HG02759 (cell line): Measurements from ENCODE around the gene TREML2.

Source experiments
- ATAC-seq: cut with Tn5 transposase; IDR thresholded peaks from one replicate; pipeline ENCODE4 v1.9.1; 2021; ENCODE audit warnings: mild to moderate bottlenecking, moderate library complexity; ENCODE audit not compliant: unreplicated experiment

The TREML2 gene

DNA sequence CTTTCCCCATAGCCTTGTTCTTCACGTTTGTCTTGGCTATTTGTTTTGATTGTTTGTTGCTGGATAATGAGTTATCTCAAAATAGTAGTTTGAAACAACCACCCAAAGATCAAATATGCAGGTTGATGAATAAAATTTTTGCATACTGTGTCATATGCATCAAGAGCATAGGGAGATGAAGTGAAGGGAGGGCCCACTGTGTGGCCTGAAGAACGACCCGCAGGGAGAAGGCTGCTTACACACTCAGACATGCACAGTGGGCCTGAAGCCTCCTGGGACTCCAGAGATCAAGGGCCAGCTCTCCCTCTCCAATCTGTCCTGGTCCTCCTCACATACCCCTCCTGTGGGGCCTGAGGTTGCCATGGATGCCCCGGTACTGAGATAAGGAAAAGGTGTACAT lies 21.8 kb downstream of the TREML2 start:
- no peak for ATAC-seq

GRCh38 chr6:41177695-41178094 lies 23.3 kb downstream of the TREML2 start:
- ATAC-seq = no peak

- ATAC-seq = no peak
Measured at GRCh38 chr6:41177287-41177686, 23.7 kb downstream of the TREML2 start.

DNA sequence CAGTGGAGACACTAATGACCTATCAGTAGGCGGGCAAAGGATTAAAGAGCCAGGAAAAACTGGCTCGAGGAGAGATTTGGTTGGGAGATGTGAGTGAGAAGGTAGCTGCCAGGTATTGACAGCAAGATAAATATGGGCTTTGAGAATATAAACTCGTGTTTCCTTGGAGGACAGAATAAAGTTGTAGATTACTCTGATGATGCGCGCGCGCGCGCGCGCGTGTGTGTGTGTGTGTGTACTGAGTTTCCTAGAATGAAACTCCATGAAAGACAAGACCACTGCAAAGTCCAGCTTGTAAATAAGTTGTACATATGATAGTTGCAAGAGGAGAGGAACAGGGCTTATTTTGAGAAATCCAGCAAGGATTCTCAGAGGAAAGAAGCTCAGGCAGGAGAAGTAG lies 24.8 kb downstream of the TREML2 start:
- ATAC-seq = no peak

- no peak for ATAC-seq
Measured at GRCh38 chr6:41175084-41175483, 25.9 kb downstream of the TREML2 start.

DNA sequence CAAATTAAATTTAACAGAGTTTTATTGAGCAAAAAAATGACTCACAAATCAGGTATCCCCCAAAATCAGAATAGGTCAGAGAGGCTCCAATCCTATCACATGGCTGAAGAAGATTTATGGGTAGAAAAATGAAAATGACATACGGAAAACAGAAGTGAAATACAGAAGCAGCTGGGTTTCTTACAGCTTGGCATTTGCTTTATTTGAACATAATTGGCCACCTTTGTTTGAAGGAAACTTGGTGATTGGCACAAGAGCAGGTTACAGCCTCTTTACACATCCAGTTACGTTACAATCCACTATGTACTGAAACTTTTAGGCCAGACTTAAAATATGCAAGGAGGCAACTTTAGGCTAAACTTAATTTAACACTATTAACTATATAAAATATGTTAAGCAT lies 26.3 kb downstream of the TREML2 start:
- ATAC-seq = no peak

GRCh38 chr6:41171908-41172307 lies 29.0 kb downstream of the TREML2 start:
- no peak for ATAC-seq

DNA sequence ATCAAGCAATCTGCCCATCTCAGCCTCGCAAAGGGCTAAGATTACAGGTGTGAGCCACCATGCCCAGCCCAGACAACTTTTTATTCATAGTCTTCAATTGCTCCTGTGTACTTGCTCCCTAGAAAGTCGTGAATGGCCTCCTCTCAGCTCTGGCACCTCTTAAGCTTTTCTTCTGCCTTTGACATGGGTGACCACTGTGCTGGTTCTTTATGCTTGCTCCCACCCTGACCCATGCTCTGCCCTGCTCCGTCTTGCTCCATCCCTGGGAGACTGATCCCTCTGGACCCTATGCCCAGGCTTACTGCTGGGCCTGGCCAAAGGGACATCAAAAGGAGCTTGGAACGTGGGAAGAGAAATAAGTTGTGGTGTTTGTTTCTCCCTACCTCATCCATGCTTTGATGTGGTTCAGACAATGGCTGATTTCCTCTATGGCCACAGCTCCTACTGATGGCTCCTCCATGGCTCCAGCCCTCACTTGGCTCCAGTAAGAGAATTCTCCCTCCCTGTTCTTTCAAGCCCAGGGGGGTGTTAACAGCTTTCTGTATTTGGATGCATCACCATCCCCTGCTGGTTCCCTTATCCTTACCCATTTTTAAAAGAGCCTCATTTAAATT lies 30.3 kb downstream of the TREML2 start:
- ATAC-seq = no peak

DNA sequence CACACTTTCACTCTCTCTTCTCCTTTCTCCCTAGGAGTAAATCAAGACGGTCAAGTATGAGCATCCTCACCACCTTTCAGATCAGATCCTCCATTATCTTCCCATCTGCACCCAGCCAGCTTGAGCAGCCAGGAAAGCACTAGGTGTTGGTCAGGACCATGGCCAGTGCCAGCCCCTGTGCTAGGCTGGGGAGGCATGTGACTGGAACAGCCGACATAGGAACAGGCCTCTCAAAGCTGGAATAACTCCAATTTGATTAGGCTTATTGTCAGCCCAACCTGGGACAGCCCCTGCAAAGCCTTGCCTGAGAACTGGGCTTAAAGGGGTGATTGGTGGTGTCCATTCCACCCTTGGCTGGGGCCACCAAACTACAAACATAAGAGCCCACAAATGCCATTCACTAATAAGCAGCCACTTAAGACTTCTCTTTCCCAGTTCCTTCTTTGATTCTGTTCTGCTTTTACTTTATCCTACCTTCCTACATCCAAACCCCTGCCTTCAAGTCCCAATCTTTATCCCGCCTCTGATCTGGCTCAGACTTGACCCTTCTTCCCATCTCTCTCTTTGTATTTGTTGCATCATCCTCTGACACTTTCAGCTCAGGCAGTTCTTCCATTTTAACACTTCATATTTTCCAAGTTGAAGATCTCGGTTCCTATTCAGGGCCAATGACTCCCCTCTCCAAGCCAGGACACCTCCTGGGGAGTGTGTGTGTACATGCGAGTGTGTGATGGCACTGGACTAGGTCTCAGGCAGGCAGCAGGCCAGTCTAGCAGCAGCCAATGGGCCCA lies 33.6 kb downstream of the TREML2 start:
- no peak for ATAC-seq

GRCh38 chr6:41164551-41165120 lies 36.3 kb downstream of the TREML2 start:
- ATAC-seq = no peak

- ATAC-seq = no peak
Measured at GRCh38 chr6:41163419-41163717, 37.6 kb downstream of the TREML2 start.

DNA sequence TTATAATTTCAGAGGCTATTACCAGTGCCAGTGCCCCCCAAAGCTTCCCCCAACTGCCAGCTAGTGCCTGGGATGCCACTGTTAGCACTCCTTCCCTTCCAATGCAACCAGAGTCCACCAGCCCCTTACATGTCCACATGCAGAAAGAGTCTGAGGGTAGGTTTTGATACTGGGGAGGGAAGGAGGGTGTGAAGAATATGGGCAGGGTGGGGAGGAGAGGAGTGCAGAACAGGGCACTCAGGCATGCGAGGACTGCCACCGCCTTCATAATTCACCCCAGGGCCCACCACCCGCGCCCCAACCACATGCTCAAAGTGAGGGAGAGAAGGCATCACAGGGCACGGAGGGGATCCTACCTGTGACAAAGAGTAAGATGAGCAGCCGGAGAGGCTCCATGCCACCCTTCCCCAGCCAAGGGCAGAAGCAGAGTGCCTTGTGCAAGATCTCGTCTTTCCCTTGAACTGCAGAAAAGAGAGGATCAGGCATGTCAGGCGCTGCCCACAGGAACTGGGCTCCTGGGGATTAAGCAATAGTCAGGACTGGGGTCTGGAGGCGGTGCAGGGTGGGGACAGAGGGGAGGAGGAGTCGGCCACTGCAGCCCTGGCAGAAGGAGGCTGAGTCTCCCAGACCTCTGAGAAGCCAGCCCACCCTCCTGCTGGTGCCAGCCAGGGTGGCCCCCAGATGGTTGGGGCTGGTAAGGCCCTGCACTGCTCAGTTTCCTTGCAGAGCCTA lies 38.1 kb downstream of the TREML2 start, which contains the start of gene TREM2:
TREM2 (minus strand) TSS at position 430 of the 732 bp plus-strand sequence; CDS start at position 396, 34 bp downstream.
- ATAC-seq = no peak

- ATAC-seq = no peak
Measured at GRCh38 chr6:41161851-41162552, 38.9 kb downstream of the TREML2 start.

- no peak for ATAC-seq
Measured at GRCh38 chr6:41161380-41161779, 39.6 kb downstream of the TREML2 start.

DNA sequence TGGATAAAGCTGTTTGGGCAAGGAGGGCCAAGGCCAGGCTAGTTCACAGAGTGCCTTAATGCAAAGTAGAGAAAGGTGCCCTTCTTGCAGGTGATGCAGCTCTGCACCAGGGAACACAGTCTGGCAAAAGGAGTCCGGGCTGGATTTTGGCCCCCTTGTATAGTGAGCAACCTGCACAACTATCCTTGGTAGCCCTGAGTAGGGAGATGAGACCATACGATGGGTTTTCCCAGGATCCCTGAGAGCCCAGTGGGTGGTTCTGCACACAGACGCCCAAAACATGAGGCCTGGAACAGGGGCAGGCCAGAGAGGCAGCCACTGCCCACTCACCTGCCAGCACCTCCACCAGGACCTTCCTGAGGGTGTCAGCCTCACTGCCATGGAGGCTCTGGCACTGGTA lies 40.0 kb downstream of the TREML2 start:
- ATAC-seq = no peak

GRCh38 chr6:41159415-41160082 lies 41.4 kb downstream of the TREML2 start:
- ATAC-seq = no peak

DNA sequence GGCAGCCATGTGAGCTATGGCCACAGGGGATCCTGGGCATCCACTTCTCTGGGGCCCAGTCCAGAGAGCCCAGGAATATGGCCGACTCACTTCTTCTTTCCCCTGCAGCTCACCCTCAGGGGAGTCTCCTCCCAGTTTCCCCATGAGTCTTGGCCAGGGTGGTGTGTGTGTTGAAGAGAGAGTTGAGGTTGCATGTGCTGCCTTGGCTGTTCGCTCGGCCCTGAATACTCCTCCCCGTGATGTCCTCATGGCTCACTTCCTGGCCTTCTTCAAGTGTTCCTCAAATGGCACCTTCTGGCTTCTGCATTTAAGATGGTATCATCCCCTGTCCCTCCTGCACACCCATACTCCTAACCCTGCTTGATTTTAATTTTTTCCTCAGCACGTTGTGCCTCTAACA lies 43.6 kb downstream of the TREML2 start:
- no peak for ATAC-seq

- ATAC-seq = no peak
Measured at GRCh38 chr6:41156771-41157170, 44.2 kb downstream of the TREML2 start.

DNA sequence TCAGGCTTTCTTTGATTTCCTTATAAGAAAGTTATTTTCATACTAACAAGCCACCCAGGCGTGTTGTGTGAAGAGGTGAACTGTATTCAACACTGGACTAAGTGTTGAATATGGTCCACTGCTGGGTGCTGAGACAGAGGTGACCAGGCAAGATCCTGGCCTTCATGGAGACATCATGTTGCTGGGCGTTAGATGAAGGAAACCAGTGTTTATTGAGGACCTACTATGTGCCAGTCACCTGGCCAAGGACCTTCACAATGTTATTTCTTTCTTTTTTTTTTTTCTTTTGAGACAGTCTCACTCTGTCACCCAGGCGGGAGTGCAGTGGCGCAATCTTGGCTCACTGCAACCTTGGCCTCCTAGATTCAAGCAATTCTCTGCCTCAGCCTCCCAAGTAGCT lies 44.9 kb downstream of the TREML2 start:
- no peak for ATAC-seq

DNA sequence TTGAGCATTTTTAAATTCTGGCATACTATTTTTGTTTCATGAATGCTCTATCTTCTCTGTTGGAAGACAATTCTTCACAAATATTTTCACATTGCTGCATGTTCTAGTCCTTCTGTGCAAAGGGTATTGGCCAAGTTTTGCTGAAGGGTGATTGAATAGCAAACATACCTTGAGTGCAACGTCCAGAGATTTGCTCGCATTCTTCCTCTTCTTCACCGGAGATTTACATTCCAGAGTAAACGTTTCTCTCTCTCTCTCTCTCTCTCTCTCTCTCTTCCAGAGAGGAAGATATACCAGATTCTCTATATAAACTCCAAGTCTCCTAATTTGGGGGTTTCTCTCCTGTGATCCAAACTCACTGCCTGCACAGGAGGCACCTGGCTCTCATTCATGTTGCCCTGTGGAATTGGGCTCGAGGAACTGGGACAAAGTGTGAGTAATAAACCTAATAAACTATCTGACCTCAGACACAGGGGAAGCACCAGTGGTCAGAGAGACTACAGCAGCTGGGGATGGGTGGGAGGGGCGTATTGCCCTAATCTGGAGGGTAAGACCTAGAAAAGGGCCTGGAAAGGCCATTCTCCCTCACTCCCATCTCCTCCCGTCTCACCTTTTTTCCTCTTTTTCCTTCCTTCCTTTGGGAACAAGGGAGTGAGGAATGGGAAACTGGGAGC lies 45.7 kb downstream of the TREML2 start:
- ATAC-seq = no peak
